Activated effector memory CD4-positive, alpha-beta T cell treated with Interleukin-2 at 50 U/mL for 16 hours (primary cell): ENCODE results near the gene CERK.
"Not testable (repeated sequence)": the region's sequence is repeated elsewhere in the genome, so short reads cannot be mapped to it uniquely, and the experiment has no call there.

Experiments
- DNase-seq: peaks from one replicate; pipeline ENCODE4 v3.0.0-alpha.2; 2020

The CERK gene

DNA sequence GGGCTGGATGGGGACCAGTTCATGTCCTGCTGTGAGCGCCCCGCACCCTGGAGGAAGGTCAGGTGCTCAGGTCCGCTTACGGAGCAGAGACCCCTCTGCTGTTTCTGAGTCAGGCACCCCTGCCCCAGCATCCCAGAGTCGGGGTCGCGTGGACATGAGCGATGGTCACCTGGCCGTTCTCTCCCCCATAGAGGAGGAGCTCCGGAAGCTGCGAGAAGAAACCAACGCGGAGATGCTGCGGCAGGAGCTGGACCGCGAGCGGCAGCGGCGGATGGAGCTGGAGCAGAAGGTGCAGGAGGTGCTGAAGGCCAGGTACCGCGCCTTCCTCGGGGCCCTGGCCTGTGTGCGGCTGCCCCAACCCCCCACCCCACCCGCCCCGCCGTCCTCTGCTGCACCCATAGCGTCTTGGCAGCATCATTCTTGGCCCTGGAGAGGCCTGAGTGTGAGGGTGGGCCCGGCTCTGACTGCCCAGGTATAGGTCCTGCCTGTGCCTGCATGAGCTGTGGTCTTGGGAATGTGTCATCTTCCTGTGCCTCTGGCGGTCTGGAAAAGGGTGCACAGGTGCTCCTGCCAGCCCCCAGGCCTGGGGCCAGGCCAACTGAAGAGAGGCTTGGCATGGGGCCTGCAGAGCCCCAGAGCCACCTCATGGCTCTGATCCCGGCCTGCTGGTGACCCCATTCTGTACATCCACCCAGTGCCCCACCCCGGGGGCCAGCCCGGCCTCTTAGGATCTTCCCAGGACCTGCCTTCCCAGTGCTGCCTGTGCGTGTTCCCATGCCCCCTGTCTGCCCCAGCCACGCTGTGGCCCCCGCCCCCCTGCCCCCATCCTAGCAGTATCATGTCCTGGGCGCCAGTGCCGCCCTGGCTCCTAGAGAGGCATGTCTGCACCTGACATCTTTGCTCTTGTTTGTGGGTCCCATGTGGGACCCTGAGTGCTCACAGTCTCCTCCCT lies 79.8 kb downstream of the CERK start:
- DNase-seq: no peak

DNA sequence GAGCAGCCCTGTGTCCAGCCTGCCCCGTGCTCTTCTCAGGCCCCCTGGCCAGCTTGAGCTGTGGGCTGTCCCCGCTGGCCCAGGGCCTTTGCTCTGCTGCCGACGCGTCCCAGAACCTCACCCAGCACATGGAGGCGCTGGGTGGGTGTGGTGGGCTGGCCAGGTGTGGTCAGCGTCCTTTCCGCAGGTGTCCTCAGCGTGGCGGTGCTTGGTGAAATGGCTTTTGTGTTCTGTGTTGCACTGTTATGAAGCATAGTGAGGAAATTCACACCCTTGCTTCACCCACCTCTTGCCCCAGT lies 80.4 kb downstream of the CERK start:
- DNase-seq: no peak

DNA sequence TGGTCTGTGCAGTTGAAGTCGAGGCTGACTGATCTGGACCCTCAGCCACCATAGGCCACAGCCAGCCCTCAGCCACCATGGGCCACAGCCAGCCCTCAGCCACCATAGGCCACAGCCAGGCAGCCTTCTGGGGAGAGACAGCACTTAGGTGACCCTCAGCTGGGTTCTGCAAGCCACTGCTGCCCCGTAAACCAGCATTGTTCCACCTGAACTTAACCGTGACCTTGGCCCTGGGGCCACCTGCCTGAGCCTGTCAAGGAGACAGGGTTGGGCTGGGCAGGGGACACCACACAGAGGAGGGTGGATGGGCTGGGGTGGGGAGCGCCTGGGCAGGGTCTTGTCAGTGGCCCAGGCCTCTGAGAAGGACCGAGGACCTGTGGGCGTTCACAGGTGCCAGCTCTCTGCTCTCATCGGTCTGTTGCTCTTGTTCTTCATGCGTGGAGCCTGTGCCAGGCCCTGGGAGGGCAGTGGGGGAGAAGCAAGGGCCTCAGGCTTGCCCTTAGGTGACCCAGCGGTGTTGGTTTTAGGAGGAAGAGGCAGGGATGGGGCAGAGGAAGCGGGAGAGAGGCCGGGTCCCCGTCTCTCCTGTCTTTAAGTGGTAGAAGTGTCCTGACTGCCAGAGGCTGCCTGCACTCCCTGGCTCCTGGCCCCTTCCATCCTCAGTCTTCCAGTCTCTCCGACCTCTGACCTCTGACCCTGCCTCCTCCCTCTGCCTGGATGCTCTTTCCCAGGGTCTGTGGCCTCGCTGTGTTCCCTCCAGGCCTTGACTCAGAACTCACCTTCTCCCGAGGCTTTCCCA lies 81.0 kb downstream of the CERK start:
- no peak for DNase-seq

DNA sequence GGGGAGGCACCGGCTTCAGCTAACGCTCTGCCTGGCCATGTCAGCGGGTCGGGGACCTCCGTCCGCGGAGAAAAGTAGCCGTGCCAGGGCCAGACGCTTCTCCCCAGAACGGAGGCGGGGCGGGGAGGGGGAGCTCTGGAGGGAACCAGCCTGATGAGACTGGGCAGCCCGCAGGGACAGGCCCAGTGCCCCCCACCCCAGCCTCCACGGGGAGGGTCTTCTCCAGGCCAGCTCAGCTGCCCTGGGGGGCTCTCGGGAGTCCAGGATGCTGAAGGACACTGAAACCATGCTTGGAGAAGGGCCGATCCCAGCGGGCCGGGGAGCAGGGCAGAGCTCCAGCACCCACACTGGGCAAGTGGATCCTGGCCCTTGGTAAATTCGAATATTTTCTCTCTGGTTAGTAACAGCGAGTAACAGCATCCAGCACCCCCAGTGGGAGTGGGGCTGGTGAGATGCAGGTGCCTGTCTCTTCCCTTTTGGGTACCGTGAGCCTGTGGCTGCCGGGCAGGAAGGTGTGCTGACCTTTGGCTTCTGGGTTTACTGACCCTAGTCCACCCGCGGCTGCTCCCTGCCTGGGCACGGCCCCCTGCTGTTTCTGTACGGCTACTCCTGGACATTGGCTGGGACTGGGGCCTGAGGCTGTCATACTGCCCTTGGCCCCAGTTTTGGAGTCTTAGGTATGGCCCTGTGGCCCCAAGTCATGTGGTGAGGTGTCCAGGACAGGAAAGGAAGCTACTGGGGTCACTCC lies 82.0 kb downstream of the CERK start:
- no peak for DNase-seq

DNA sequence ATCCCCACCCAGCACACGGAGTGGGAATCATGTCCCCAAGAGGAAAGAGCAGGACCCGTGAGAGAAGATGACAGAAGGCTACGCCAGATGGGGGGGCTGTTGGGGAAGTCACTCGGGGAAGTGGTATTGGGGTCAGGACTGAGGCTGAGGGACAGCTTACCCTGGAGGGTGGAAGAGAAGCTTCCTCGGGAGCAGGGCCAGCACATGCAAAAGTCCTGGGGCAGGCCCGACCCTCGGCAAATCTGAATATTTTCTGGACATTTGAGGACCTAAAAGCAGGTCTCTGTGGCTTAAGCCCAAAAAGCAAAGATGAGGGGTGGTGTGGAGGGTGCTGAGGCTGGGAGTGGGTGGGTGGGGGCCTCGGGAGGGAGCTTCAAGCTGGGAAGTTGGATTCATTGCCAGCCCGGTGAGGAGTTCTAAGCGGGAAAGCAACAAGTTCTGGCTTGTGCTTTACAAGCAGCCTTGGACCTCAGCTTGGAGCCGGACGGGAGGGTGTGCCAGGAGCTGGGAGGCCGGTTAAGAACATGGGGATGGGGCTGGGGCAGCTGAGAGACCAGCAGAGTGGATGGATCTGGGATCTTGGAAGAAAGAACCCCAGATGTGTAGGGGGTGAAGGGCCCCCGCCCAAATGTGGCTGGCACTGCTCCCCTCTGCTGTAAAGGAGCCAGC lies 83.0 kb downstream of the CERK start:
- no peak for DNase-seq

DNA sequence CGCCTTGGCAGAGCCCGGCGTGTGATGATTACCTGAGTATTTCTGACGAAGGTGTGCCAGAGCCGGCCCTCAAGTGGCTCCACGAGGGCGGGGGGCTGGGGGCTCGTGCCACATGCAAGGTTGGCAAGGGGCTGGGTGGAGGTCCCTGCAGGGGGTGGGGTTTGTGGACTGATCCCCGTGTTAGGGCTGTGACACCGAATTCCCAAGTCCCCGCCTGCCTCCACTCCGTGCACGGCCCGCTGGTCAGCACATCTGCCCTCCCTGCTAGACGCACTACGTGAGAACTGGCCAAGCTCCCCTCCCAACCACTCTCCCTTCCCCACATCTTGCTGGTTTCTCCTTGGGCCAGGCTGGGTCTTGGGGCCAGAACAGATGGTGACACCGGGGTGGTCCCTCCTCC lies 83.6 kb downstream of the CERK start:
- no peak for DNase-seq

DNA sequence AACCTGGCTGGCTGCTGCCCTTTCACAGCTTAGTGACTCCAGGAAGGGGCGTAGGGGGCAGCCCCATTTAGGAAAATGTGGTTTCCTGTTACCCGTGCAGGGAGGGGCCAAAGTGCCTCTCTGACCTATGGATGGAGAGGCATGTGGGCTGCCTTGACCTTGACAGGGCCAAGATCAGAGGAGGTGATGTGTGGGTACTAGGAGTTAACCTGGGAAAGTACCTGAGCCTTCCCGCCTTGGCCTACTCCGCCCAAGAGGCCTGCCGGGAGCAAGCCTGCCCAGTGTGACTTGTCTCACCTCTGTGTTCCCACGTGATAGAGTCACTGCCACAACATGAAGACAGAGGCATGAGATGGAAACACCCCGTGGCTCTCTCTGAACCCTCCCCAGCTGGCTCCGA lies 84.5 kb downstream of the CERK start:
- no peak for DNase-seq

DNA sequence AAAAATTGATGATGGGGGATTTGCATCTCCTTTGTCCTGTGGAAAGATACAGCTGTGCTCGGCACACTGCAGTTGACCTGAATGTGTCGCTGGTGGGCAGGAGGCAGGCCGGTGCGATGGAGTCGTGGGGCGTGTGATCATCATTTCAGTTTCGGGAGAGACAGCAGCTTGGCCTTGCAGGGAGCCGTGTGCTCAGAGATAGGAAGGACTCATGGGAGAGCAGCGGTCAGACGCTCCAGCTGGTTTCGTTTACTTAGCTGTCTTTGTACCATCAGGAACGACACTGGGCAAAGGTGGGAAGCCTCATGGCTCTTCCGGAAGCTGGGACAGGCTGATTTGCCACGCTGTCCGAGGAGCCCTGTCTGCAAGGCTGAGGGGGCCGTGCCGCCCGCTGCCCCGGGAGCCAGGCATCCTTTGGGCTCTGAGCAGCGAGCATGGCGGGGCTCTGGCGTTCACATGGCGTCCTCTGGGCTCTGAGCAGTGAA lies 85.2 kb downstream of the CERK start:
- DNase-seq: no peak

DNA sequence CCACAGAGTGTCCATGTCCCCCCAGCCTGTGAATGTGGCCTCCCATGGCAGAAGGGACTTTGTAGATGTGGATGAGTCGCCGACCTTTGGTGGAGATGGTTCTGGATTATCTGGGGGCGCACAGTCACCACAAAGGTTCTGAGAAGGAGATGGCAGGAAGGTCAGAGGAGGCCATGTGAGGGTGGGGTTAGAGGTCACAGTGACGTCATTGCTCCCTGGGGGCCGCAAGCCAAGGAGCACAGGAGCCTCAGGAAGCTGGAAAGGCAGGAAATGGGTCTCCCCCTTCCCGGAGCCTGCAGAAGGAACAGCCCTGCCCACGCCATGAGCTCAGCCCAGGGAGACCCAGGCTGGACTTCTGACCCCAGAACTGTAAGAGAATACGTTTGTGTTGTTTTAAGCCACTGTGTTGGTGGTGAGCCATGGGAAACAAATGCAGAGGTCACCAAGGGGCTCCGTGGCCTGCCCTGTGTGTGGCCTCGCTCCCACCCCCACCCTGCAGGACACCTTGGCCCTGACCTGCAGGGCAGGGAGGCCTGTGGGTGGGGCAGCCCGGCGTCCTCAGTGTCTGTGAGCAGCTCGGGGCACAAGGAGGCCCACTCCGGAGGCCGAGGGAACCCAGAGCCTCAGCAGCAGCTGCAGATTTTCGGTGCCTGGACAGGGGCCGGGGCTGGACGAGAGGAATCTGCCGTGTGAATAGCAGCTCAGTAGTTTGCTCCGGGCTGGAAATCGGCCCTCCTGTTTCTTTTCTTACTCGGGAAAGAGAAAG lies 85.8 kb downstream of the CERK start:
- DNase-seq: no peak

DNA sequence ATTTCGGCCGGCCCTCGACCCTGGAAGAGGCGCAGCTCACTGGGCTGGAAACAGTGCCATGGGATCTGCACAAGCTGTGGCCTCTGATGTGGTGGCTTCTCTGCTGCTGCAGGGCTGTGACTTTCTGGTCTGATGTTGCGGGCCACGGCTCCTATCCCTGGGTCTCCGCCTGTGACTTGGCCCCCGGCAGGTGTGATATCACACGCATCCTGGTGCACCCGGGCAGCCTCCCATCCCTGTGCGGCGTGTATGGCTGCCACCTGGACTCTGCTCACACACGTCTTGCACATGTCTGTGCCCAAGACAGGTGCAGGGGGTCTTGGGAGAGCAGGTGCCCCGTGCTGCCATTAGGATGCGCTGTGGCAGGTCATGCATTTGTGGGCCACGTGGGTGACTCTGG lies 86.7 kb downstream of the CERK start:
- DNase-seq: no peak

DNA sequence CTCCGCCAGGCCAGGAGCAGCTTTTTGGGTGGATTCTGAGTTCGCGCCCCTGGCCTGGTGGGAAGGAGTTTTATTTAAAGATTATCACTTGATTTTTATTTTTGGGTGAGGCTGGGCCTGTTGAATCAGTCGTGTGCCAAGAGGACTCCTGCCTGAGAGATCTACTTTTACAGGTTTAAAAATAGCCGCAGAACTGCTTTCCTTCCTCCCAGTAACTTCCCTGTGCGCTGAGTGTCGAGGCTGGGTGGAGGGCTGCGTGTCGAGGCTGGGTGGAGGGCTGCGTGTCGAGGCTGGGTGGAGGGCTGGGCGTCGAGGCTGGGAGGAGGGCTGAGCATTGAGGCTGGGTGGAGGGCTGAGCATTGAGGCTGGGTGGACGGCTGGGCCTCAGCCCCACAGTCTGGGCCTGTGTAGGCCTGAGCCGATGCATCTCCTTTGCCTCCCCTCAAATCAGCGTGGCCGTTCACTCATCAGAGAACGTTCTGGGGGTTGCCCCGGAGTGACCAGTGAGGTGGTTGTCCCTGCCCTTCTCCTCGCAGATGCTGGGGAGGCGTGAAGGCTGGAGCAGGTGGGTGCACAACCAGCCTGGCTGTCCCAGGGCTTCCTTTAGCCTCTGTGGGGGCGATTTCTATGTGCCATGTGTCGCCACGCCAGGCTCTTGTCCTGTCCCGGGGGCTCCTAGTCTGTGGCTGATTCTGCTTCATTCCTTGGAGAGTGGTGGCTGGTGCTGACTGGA lies 87.8 kb downstream of the CERK start:
- DNase-seq: no peak

DNA sequence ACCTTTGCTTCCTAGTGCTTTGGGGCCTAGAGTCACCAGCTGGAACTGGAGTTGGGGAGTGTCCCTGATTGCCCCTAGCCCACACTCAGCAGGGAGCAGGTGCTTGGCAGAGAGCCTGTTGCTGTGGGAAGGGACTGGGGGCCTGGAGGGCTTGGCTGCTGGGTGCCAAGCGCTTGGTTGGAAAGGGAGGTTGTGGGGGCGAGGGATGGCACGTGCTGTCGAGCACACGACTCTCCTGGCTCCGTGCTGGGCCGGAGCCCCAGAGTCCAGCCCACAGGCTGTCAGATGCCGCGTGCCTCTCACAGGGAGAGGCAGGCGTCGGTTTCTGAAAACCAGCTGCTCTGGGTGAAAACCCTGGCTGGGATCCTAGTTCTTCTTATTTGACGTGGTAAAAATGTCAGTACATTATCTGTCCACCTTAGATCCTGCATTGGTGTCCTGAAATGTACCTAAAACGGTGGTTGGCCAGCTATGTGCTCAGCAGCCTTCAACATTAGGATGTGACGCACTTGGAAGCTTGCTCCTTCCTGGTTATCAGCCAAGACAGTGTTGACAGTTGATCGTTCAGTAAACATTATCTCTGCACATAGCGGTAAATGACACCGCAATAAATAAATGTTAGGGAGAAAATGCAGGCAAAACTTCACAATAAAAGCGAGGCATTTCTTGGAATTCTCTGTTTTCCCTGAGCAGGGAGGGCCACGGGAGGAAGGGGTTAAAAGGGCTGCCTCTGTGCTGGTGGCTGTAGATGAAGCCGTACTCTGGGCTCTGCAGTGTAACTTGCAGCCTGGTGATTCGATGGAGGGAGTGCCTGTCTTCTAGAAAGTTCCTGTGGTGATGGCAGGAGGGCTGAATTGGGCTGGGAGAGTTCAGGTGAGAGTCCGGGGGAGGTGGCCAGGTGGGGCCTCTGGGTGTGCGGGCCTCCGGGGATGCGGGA lies 88.6 kb downstream of the CERK start:
- DNase-seq: no peak

DNA sequence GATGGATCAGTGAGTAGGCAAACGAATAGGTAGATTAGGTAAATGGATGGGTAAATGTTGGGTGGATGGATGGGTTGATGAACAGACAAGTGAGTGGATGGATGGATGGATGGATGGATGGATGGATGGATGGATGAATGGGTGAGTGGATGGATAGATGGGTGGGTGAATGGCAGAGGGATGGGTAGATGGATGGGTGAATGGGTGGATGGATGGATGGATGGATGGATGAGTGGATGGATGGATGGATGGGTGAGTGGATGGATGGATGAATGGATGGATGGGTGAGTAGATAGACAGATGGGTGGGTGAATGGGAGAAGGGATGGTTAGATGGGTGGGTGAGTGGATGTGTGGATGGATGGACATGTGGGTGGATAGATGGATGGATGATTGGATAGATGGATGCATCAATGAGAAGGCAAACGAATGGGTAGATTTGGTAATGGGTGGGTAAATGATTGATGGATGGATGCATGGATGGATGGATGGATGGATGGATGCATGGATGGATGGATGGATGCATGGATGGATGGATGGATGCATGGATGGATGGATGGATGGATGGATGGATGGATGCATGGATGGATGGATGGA lies 89.7 kb downstream of the CERK start:
- not testable (repeated sequence) for DNase-seq

DNA sequence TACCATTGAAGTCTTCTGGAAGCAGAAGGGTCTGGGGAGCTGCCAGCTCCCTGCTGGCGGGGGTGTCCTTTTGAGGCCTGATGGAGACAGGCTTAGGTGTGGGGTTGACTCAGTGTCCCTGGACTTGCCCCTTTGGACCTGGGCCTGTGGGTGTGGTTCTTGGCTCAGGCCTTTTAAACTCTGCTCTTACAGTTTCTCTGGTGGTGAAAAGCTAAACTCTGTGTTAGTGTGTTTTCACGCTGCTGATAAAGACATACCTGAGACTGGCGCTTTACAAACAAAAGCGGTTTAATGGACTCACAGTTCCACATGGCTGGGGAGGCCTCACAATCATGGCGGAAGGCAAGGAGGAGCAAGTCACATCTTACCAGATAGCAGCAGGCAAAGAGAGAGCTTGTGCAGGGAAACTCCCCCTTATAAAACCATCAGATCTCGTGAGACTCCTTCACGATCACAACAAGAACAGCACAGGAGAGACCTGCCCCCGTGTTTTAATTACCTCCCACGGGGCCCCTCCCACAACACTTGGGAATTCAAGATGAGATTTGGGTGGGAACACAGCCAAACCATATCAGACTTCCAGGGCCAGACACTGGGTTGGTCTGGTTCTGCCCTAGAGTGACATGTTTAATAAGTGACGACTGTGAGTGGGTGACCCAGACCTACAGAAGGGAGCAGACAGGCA lies 91.4 kb downstream of the CERK start:
- DNase-seq: no peak

DNA sequence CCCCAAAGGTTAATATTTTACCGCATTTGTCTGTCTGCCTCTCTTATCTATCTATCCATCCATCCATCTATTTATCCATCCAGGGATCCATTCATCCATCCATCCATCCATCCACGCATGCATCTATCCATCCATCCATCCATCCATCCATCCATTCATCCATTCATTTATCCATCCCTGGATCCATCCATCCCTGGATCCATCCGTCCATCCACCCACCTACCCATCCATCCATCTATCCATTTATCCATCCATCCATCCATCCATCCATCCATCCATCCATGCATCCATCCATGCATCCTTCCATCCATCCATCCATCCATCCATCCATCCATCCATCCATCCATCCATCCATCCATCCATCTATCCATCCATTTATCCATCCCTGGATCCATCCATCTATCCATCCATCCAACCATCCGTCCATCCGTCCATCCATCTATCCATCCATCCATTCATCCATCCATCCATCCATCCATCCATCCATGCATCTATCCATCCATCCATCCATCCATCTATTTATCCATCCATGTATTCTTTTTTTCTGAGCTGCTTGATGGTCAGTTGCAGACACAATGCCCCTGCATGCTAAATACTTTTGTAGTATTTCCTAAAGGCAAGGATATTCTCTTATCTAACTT lies 95.1 kb downstream of the CERK start:
- DNase-seq: not testable (repeated sequence)

DNA sequence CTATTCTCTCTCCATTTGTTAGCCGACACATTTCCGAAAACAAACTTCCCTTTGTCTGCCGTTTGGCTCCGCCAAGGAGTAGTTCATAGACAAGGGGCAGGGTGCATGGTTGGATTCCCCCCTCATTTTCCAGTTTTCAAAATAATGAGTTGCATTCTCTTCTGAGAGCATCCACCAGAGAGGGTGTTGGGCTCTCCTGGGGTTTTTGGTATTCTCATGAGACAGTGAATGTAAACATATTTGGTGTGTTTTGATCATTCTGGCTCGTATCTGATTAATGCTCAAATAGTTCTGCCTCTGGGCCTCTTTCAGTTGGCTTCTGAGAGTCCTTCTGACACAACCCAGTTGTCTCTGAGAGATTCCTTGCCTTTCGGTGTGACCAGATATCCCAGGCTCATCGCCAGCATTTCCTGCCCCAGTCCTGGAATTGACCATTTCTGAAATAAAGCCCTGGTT lies 96.2 kb downstream of the CERK start:
- DNase-seq: no peak

DNA sequence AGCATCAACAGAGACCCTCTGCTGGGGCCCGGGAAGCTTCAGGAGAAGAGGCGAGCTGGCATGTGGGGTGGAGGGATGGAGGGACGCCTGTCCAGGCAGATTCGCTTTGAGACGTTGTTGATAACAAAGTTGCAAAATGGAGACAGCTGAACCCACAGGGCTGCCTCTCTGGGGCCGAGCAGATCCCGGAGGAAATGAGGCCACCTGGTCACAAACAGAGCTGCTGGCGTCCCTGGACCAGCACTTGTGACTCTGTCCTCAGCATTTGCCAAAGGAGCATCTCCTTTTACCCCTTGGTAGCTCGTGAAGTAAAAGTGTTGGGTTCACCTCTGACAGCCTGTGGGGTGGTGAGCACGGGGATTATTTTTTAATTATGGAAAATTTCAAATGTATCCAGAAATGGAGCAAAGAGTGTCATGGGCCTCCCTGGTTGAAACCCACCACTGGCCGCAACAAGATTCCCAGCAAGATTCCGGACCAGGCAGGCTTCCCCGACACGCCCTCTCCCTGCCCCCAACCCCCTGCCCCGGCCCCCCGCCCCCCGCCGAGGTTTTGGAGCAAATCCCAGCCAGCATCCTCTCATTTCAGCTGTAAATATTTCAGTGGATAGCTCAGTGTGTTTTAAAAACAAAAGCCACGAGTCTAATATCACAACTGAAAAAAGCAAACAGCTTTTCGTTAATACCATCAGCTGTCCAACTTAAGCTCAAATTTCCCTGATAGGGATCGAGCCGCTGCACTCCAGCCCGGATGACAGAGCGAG lies 97.6 kb downstream of the CERK start:
- no peak for DNase-seq

DNA sequence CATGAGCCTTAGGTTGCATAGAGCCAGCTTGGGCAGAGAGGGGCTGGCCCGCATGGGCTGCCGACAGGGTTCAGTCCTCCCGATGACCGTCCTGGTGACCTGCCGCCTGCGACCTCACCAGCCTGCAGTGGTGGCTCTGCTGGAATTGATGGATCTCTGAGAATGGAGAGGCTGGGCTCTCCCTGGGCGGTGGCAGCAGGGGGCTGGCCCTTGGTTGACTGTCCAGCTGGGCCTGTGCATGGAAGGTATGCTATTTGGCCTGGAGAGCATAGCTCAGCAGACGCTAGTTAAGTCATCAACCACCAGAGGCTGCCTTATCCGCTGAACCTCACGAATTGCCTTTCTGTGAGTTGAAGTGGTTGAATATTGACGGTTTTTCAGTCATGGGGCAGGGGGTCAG lies 98.2 kb downstream of the CERK start:
- DNase-seq: no peak
